ENCODE data around the gene PPP1R16B.
A peak's percentile ranks its signal among the peaks of the same experiment; 100 is the strongest.

The PPP1R16B gene

DNA sequence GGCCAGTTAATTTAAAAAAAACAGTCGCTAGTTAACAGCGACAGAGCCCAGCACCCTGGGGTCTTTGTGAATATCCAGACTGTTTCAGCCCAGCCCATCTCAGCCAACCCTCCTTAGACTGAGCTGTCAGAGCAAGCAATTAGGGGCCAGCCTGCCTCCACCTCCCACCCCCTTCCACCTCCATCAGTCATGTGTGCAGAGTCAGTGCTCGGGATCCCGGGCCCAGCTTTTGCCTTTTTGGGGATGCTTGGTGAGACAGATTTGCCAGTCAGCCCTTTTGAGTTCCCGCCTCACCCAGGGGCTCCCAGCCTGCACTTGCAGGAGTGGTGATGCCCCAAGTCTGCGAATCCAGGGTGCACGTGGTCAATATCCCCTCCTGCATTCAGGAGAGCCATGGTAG is 114.2 kb downstream of the PPP1R16B start:
- Histone ChIP-seq H3K4ac (ENCODE audit: low read length) (no peak overlapping the region), H3K4me3 (ENCODE audit: low read length in 2 of 2) (no peak overlapping the region), H2BK5ac (ENCODE audit: low read length) (peak overlapping the region; percentile 32), H3K27ac (replicated peaks; ENCODE audit: low read length) (peak overlapping the region; percentile 9), H3K4me1 (ENCODE audit: control insufficient read depth in 2 of 2, insufficient read depth in 1 of 2, low read depth in 1 of 2, low read length in 2 of 2) (peaks cover 0 to 17% of the 10 kb centered on the region in 2 donors), H2BK15ac (ENCODE audit: low read length) (peak overlapping the region; percentile 46), H3K18ac (ENCODE audit: low read length) (peak overlapping the region; percentile 93), H2BK120ac (ENCODE audit: low read depth, low read length) (peak overlapping the region; percentile 42), H3K9ac (ENCODE audit: low read depth, low read length, poor library complexity) (no peak overlapping the region), H4K91ac (ENCODE audit: low read depth, low read length, poor library complexity) (no peak overlapping the region), H3K79me1 (ENCODE audit: low read depth, low read length) (no peaks in the 10 kb centered on the region), H3K9me3 (replicated peaks in 1 of 2; ENCODE audit: control insufficient read depth in 2 of 2, insufficient read depth in 1 of 2, low read depth in 1 of 2, low read length in 2 of 2) (peaks cover 0 to 2% of the 10 kb centered on the region in 2 donors), H2AFZ (ENCODE audit: low read length) (no peak overlapping the region), H3K27me3 (ENCODE audit: control insufficient read depth in 3 of 3, insufficient read depth in 3 of 3, low read depth in 1 of 3, low read length in 3 of 3) (no peaks in the 10 kb centered on the region), H3K23ac (ENCODE audit: low read depth, low read length, poor library complexity) (no peak overlapping the region), H3K4me2 (ENCODE audit: insufficient read depth, low read length, poor library complexity, severe bottlenecking) (no peak overlapping the region), H3K36me3 (replicated peaks in 1 of 2; ENCODE audit: control insufficient read depth in 2 of 2, insufficient read depth in 2 of 2, low read length in 2 of 2) (peaks cover 0 to 14% of the 10 kb centered on the region in 2 donors), H2BK12ac (ENCODE audit: low read length) (peak overlapping the region; percentile 85), H2AK5ac (ENCODE audit: low read depth, low read length) (peak overlapping the region; percentile 11), H4K8ac (ENCODE audit: low read depth, low read length) (no peak overlapping the region), H3K14ac (ENCODE audit: low read length) (no peak overlapping the region)
- DNase-seq (ENCODE audit: low spot score): no peak
- WGBS, 2 donors (ENCODE audit: extremely low coverage in 2 of 2, insufficient read length in 2 of 2, insufficient replicate concordance in 1 of 2): no CpG with 5 or more reads among the region's 7 CpGs

DNA sequence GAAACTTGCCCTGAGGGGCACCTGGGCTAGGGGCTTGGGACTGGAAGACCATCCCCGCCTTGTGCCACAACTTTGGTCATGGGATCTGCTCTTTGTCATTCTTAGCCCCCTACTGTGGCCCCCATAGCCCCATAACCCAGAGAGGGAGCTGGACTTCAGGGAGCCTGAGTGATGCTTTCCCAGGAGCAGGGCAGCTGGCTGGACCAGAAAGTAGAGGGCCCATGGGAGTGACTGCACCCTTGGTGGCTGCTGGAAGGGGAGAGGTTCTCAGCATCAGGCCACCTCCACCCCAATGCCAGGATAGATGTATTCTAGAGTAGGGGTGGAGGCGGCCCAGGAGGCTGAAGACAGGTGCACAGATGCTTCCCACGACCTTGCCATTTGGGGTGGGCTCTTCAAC is 114.9 kb downstream of the PPP1R16B start:
- H2BK12ac ChIP-seq (ENCODE audit: low read length): peak overlapping the region; percentile 7
- H3K4me1 ChIP-seq (ENCODE audit: control insufficient read depth in 2 of 2, insufficient read depth in 1 of 2, low read depth in 1 of 2, low read length in 2 of 2): peaks cover 0 to 17% of the 10 kb centered on the region in 2 donors
- no peak overlapping the region for H2BK5ac ChIP-seq (ENCODE audit: low read length)
- peak overlapping the region; percentile 42 for H2BK120ac ChIP-seq (ENCODE audit: low read depth, low read length)
- no CpG with 5 or more reads among the region's 3 CpGs for WGBS, 2 donors (ENCODE audit: extremely low coverage in 2 of 2, insufficient read length in 2 of 2, insufficient replicate concordance in 1 of 2)
- H3K79me1 ChIP-seq (ENCODE audit: low read depth, low read length): no peaks in the 10 kb centered on the region
- H4K91ac ChIP-seq (ENCODE audit: low read depth, low read length, poor library complexity): no peak overlapping the region
- no peak overlapping the region for H2AFZ ChIP-seq (ENCODE audit: low read length)
- peak overlapping the region; percentile 49 for H3K18ac ChIP-seq (ENCODE audit: low read length)
- peak overlapping the region; percentile 46 for H2BK15ac ChIP-seq (ENCODE audit: low read length)
- H3K27ac ChIP-seq (replicated peaks; ENCODE audit: low read length): no peak overlapping the region
- H3K36me3 ChIP-seq (replicated peaks in 1 of 2; ENCODE audit: control insufficient read depth in 2 of 2, insufficient read depth in 2 of 2, low read length in 2 of 2): peaks cover 0 to 14% of the 10 kb centered on the region in 2 donors
- no peak overlapping the region for H3K4me3 ChIP-seq (ENCODE audit: low read length in 2 of 2)
- H3K23ac ChIP-seq (ENCODE audit: low read depth, low read length, poor library complexity): no peak overlapping the region
- no peaks in the 10 kb centered on the region for H3K27me3 ChIP-seq (ENCODE audit: control insufficient read depth in 3 of 3, insufficient read depth in 3 of 3, low read depth in 1 of 3, low read length in 3 of 3)
- H4K8ac ChIP-seq (ENCODE audit: low read depth, low read length): no peak overlapping the region
- no peak for DNase-seq (ENCODE audit: low spot score)
- no peak overlapping the region for H3K9ac ChIP-seq (ENCODE audit: low read depth, low read length, poor library complexity)
- H3K4me2 ChIP-seq (ENCODE audit: insufficient read depth, low read length, poor library complexity, severe bottlenecking): no peak overlapping the region
- no peak overlapping the region for H3K4ac ChIP-seq (ENCODE audit: low read length)
- no peak overlapping the region for H3K14ac ChIP-seq (ENCODE audit: low read length)
- H2AK5ac ChIP-seq (ENCODE audit: low read depth, low read length): peak overlapping the region; percentile 11
- peaks cover 0 to 2% of the 10 kb centered on the region in 2 donors for H3K9me3 ChIP-seq (replicated peaks in 1 of 2; ENCODE audit: control insufficient read depth in 2 of 2, insufficient read depth in 1 of 2, low read depth in 1 of 2, low read length in 2 of 2)

DNA sequence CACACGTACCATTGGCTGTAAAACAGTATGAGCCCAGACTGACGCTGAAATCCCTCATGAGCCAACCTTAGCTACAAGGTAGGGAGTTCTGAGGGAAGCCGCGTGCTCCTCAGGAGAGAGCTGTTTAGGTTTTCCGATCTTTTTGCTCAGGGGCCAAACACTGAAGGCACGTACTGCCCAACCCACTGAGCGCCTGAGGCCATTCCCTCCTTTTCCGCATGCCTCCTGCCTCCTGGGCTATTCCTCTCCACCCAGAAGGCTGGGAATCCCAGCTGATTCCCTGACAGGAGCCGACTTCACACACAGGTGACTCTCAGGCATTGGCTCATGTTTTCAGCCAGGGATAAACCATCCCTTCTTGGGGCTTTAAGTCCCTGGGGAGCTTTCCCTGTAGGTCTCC is 115.4 kb downstream of the PPP1R16B start:
- no peaks in the 10 kb centered on the region for H3K27me3 ChIP-seq (ENCODE audit: control insufficient read depth in 3 of 3, insufficient read depth in 3 of 3, low read depth in 1 of 3, low read length in 3 of 3)
- peaks cover 0 to 2% of the 10 kb centered on the region in 2 donors for H3K9me3 ChIP-seq (replicated peaks in 1 of 2; ENCODE audit: control insufficient read depth in 2 of 2, insufficient read depth in 1 of 2, low read depth in 1 of 2, low read length in 2 of 2)
- no peak overlapping the region for H3K18ac ChIP-seq (ENCODE audit: low read length)
- no peak overlapping the region for H2AFZ ChIP-seq (ENCODE audit: low read length)
- DNase-seq (ENCODE audit: low spot score): no peak
- H2AK5ac ChIP-seq (ENCODE audit: low read depth, low read length): peak overlapping the region; percentile 11
- H2BK12ac ChIP-seq (ENCODE audit: low read length): no peak overlapping the region
- H3K23ac ChIP-seq (ENCODE audit: low read depth, low read length, poor library complexity): no peak overlapping the region
- H3K4ac ChIP-seq (ENCODE audit: low read length): no peak overlapping the region
- no peak overlapping the region for H3K9ac ChIP-seq (ENCODE audit: low read depth, low read length, poor library complexity)
- no peak overlapping the region for H4K8ac ChIP-seq (ENCODE audit: low read depth, low read length)
- H2BK120ac ChIP-seq (ENCODE audit: low read depth, low read length): no peak overlapping the region
- H3K4me2 ChIP-seq (ENCODE audit: insufficient read depth, low read length, poor library complexity, severe bottlenecking): no peak overlapping the region
- H2BK5ac ChIP-seq (ENCODE audit: low read length): no peak overlapping the region
- no peak overlapping the region for H3K4me3 ChIP-seq (ENCODE audit: low read length in 2 of 2)
- peaks cover 0 to 14% of the 10 kb centered on the region in 2 donors for H3K36me3 ChIP-seq (replicated peaks in 1 of 2; ENCODE audit: control insufficient read depth in 2 of 2, insufficient read depth in 2 of 2, low read length in 2 of 2)
- no peaks in the 10 kb centered on the region for H3K79me1 ChIP-seq (ENCODE audit: low read depth, low read length)
- no peak overlapping the region for H3K14ac ChIP-seq (ENCODE audit: low read length)
- no CpG with 5 or more reads among the region's 9 CpGs for WGBS, 2 donors (ENCODE audit: extremely low coverage in 2 of 2, insufficient read length in 2 of 2, insufficient replicate concordance in 1 of 2)
- no peak overlapping the region for H4K91ac ChIP-seq (ENCODE audit: low read depth, low read length, poor library complexity)
- no peak overlapping the region for H2BK15ac ChIP-seq (ENCODE audit: low read length)
- peaks cover 0 to 17% of the 10 kb centered on the region in 2 donors for H3K4me1 ChIP-seq (ENCODE audit: control insufficient read depth in 2 of 2, insufficient read depth in 1 of 2, low read depth in 1 of 2, low read length in 2 of 2)
- no peak overlapping the region for H3K27ac ChIP-seq (replicated peaks; ENCODE audit: low read length)

DNA sequence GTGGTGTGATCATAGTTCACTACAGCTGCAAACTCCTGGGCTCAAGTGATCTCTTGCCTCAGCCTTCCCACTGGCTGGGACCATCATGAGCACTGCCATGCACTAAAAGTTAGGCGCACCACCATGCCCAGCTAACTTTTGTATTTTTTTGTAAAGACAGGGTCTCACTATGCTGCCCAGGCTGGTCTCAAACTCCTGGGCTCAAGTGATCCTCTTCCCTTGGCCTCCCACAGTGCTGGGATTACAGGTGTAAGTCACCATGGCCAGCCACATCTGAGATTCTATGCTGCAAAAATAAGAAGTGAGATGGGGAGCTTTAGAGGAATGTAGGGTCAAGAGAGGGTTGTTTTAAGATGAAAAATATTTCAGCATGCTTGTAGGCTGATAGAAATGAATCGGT is 119.2 kb downstream of the PPP1R16B start:
- peaks cover 5 to 17% of the 10 kb centered on the region in 2 donors for H3K4me1 ChIP-seq (ENCODE audit: control insufficient read depth in 2 of 2, insufficient read depth in 1 of 2, low read depth in 1 of 2, low read length in 2 of 2)
- H4K91ac ChIP-seq (ENCODE audit: low read depth, low read length, poor library complexity): no peak overlapping the region
- no peak overlapping the region for H3K4ac ChIP-seq (ENCODE audit: low read length)
- H3K27ac ChIP-seq (replicated peaks; ENCODE audit: low read length): no peak overlapping the region
- no peak overlapping the region for H3K4me2 ChIP-seq (ENCODE audit: insufficient read depth, low read length, poor library complexity, severe bottlenecking)
- H3K27me3 ChIP-seq (ENCODE audit: control insufficient read depth in 3 of 3, insufficient read depth in 3 of 3, low read depth in 1 of 3, low read length in 3 of 3): no peaks in the 10 kb centered on the region
- no peak overlapping the region for H3K9ac ChIP-seq (ENCODE audit: low read depth, low read length, poor library complexity)
- H2BK5ac ChIP-seq (ENCODE audit: low read length): no peak overlapping the region
- H3K14ac ChIP-seq (ENCODE audit: low read length): no peak overlapping the region
- H3K79me1 ChIP-seq (ENCODE audit: low read depth, low read length): peaks cover 10% of the 10 kb centered on the region
- no peak overlapping the region for H2AK5ac ChIP-seq (ENCODE audit: low read depth, low read length)
- H4K8ac ChIP-seq (ENCODE audit: low read depth, low read length): no peak overlapping the region
- H3K9me3 ChIP-seq (replicated peaks in 1 of 2; ENCODE audit: control insufficient read depth in 2 of 2, insufficient read depth in 1 of 2, low read depth in 1 of 2, low read length in 2 of 2): no peaks in the 10 kb centered on the region
- H3K18ac ChIP-seq (ENCODE audit: low read length): no peak overlapping the region
- no peak overlapping the region for H2AFZ ChIP-seq (ENCODE audit: low read length)
- peaks cover 4 to 18% of the 10 kb centered on the region in 2 donors for H3K36me3 ChIP-seq (replicated peaks in 1 of 2; ENCODE audit: control insufficient read depth in 2 of 2, insufficient read depth in 2 of 2, low read length in 2 of 2)
- H3K4me3 ChIP-seq (ENCODE audit: low read length in 2 of 2): no peak overlapping the region
- H3K23ac ChIP-seq (ENCODE audit: low read depth, low read length, poor library complexity): no peak overlapping the region
- no peak overlapping the region for H2BK15ac ChIP-seq (ENCODE audit: low read length)
- DNase-seq (ENCODE audit: low spot score): no peak
- H2BK120ac ChIP-seq (ENCODE audit: low read depth, low read length): no peak overlapping the region
- no peak overlapping the region for H2BK12ac ChIP-seq (ENCODE audit: low read length)
- no CpG with 5 or more reads among the region's 2 CpGs for WGBS, 2 donors (ENCODE audit: extremely low coverage in 2 of 2, insufficient read length in 2 of 2, insufficient replicate concordance in 1 of 2)

Measured in neuronal stem cell (in vitro differentiated cells).